Ectodermal cell (in vitro differentiated cells): ENCODE measurements around the gene CAMK4. TPM values are rescaled to one million over a fixed set of nuclear protein-coding genes. Genes with fewer than 3 reads are reported as not detected.
A peak's percentile ranks its signal among the peaks of the same experiment; 100 is the strongest.

ENCODE experiments used
- H3K27ac ChIP-seq: 2 replicates; pipeline ENCODE4 v1.7.0; 2013; ENCODE audit warnings: mild to moderate bottlenecking, low read depth, low read length; ENCODE audit not compliant: insufficient read depth, poor library complexity, severe bottlenecking
- H3K27me3 ChIP-seq: 2 replicates; pipeline ENCODE4 v1.7.0; 2013; ENCODE audit warnings: mild to moderate bottlenecking, low read length; ENCODE audit not compliant: insufficient read depth, control insufficient read depth, poor library complexity, severe bottlenecking
- H3K36me3 ChIP-seq: one replicate; pipeline ENCODE4 v1.7.0; 2013; ENCODE audit warnings: low read length; ENCODE audit not compliant: control insufficient read depth, insufficient read depth
- H3K4me1 ChIP-seq: one replicate; pipeline ENCODE4 v1.7.0; 2013; ENCODE audit warnings: low read length; ENCODE audit not compliant: control insufficient read depth, insufficient read depth
- H3K4me3 ChIP-seq: 2 replicates; pipeline ENCODE4 v1.7.0; 2013; ENCODE audit warnings: low read depth, low read length, control low read depth; ENCODE audit not compliant: insufficient read depth
- H3K9me3 ChIP-seq: 2 replicates; pipeline ENCODE4 v1.7.0; 2013; ENCODE audit warnings: mild to moderate bottlenecking, low read length, moderate library complexity; ENCODE audit not compliant: control insufficient read depth
- WGBS, 2 experiments: methylation state at CpG; one replicate each; pipeline ENCODE4 v1.1.7; 2013; ENCODE audit warnings: missing lambda C conversion rate in 2 of 2; 5-methylcytosine and 5-hydroxymethylcytosine counted together
- polyA plus RNA-seq, 4 experiments: library from polyadenylated mRNA; stranded (reverse); fragments of 50-300 nt; gene quantifications; one replicate each; pipeline ENCODE4 v1.2.3, GENCODE V29; 2013

Gene CAMK4
- polyA plus RNA-seq (2013, experiment 1 of 4) = 2.0 TPM
- 1.9 TPM for polyA plus RNA-seq (2013, experiment 2 of 4)
- 1.5 TPM for polyA plus RNA-seq (2013, experiment 3 of 4)
- 1.7 TPM for polyA plus RNA-seq (2013, experiment 4 of 4)

- Histone ChIP-seq H3K9me3 (no peaks in the 10 kb centered on the region), H3K27me3 (peaks cover 37% of the 10 kb centered on the region), H3K36me3 (no peaks in the 10 kb centered on the region), H3K27ac (no peak within 1 kb of the TSS), H3K4me1 (peaks cover 4% of the 10 kb centered on the region), H3K4me3 (peak within 1 kb of the TSS; percentile 73)
- WGBS, 2 experiments = 0% methylated on average over 89 of the region's 89 CpGs
Measured at GRCh38 chr5:111223787-111224560, at the start of gene CAMK4. CAMK4 (plus strand) TSS chr5:111224384; CDS start chr5:111224484, 100 bp downstream.

- no peaks in the 10 kb centered on the region for H3K36me3 ChIP-seq
- WGBS, 2 experiments = 96 to 100% methylated on average over 2 to 3 of the region's 3 CpGs
- no peaks in the 10 kb centered on the region for H3K27me3 ChIP-seq
- no peak overlapping the region for H3K4me3 ChIP-seq
- no peaks in the 10 kb centered on the region for H3K4me1 ChIP-seq
- no peaks in the 10 kb centered on the region for H3K9me3 ChIP-seq
- no peak overlapping the region for H3K27ac ChIP-seq
Measured at GRCh38 chr5:111183064-111183463, 41.1 kb upstream of the CAMK4 start.

DNA sequence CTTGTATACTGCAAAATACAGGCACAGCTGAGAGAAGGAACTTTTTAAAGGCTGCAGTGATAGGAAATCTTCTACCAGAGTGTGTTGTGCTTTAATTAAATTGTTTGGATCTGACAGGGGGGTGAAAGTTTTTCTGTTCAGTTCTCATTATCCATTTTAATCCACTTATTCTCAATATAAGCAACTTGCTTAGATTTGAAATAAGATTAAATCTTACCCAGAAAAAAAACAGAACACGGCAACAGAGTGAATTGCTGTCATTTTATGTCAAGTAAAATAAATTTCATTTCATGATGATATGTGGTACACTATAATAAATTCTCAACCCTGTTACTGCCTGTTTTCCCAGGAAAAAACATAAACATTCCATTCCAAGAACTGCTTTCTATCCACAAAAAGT, 37.1 kb upstream of the CAMK4 start:
- no CpG with 5 or more reads among the region's 1 CpG for WGBS, 2 experiments
- no peaks in the 10 kb centered on the region for H3K4me1 ChIP-seq
- H3K9me3 ChIP-seq = no peaks in the 10 kb centered on the region
- H3K4me3 ChIP-seq = no peak overlapping the region
- no peaks in the 10 kb centered on the region for H3K36me3 ChIP-seq
- no peak overlapping the region for H3K27ac ChIP-seq
- no peaks in the 10 kb centered on the region for H3K27me3 ChIP-seq

GRCh38 chr5:111194053-111194452, 30.1 kb upstream of the CAMK4 start:
- no peak overlapping the region for H3K27ac ChIP-seq
- no peak overlapping the region for H3K4me3 ChIP-seq
- no peaks in the 10 kb centered on the region for H3K9me3 ChIP-seq
- WGBS, 2 experiments = 86 to 100% methylated on average over 1 of the region's 1 CpG
- H3K27me3 ChIP-seq = no peaks in the 10 kb centered on the region
- H3K4me1 ChIP-seq = no peaks in the 10 kb centered on the region
- H3K36me3 ChIP-seq = no peaks in the 10 kb centered on the region

DNA sequence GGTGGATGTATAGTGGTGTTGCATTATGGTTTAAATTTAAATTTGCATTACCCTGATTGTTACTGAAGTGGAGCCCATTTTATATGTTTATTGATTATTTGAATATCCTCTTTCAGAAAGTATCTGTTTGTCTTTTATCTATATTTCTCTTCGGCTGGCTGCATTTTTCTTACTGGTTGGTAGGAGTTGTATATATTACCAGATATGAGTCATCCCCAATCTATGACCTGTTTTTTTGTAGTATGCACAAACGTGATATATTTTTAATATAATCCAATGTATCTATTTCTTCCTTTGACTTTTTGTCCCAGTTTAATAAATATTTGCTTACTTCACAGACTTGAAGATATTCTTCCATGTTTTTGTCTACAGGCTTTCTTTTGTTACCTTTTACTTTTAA, 29.3 kb upstream of the CAMK4 start:
- 100% methylated on average over 1 of the region's 2 CpGs; no CpG with 5 or more reads in 1 of the 2 experiments for WGBS, 2 experiments
- Histone ChIP-seq H3K27me3 (no peaks in the 10 kb centered on the region), H3K27ac (no peak overlapping the region), H3K4me1 (no peaks in the 10 kb centered on the region), H3K4me3 (no peak overlapping the region), H3K9me3 (no peaks in the 10 kb centered on the region), H3K36me3 (no peaks in the 10 kb centered on the region)

DNA sequence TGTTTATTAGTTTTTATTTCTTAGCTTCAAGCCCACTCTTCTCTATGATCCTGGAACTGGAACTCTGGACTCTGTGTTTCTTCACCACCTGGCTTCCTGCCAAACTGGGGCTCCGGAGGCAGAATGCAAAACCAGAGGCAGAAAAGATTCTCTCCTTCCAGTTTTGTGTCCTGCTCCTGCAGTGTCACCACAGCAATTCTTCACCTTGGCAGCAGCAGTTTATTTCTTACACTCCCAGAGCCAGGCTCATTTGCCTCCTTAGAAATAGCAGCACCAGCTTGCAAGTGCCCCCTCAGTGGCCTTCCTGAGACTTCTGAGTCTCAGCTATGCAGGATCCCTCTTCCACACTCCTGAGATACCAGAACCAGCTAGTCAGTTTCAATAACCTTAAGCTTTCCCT, 26.7 kb upstream of the CAMK4 start:
- no peak overlapping the region for H3K4me3 ChIP-seq
- WGBS, 2 experiments = 68 to 69% methylated on average over 1 of the region's 1 CpG
- no peaks in the 10 kb centered on the region for H3K36me3 ChIP-seq
- H3K27ac ChIP-seq = no peak overlapping the region
- H3K9me3 ChIP-seq = no peaks in the 10 kb centered on the region
- no peaks in the 10 kb centered on the region for H3K4me1 ChIP-seq
- H3K27me3 ChIP-seq = no peaks in the 10 kb centered on the region

DNA sequence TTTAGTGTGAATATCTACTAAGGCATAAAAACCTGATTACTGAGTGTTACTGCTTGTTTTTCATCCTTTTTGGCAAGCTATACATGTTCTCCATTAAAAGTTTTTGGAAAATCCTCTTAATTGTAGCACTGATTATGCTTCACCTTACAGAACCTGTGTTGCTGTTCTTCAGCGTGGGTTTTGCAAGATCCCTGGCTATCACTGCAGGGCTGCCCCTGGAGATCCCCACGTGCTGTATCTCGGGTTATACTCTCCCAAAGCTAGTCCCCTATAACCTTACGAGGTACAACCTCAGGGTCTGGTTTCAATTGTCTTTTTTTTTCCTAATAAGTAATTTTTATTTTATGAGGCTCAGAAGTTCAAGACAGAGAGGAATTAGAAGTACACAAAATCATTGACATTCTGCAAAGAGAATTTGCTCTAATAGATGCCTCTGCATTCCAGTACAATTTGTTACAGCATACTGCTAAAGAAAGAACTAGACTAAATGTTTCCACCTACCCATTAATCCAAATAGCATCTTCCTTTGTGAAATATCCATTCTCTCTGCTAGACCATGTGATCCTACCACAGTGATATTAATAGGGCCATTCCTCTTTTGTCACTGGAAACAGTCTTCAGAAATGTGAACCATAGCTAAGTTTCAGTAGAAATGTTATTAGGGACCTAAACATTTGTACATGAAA, 25.8 kb upstream of the CAMK4 start:
- no peaks in the 10 kb centered on the region for H3K9me3 ChIP-seq
- H3K4me1 ChIP-seq = no peaks in the 10 kb centered on the region
- 77 to 79% methylated on average over 4 of the region's 4 CpGs for WGBS, 2 experiments
- H3K27me3 ChIP-seq = no peaks in the 10 kb centered on the region
- no peak overlapping the region for H3K4me3 ChIP-seq
- no peak overlapping the region for H3K27ac ChIP-seq
- H3K36me3 ChIP-seq = no peaks in the 10 kb centered on the region

DNA sequence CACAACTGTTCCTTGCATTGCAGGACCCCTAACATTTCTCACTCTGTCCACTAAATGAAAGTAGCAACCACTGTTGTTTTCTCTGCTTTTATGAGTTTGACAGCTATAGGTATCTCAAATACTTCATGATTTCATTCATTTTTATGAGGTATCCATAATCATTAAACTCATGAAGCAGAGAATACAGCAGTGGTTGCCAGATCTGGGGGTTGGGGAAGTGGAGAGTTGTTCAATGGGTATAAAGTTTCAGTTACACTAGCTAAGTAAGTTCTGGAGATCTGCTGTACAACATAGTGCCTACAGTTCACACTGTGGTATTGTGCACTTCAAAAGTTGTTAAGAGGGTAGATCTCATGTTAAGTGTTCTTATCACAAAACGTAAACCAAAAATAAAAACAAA, 23.4 kb upstream of the CAMK4 start:
- H3K27me3 ChIP-seq = no peaks in the 10 kb centered on the region
- no peak overlapping the region for H3K4me3 ChIP-seq
- H3K36me3 ChIP-seq = no peaks in the 10 kb centered on the region
- H3K9me3 ChIP-seq = no peaks in the 10 kb centered on the region
- H3K27ac ChIP-seq = no peak overlapping the region
- H3K4me1 ChIP-seq = no peaks in the 10 kb centered on the region
- 80% methylated on average over 1 of the region's 1 CpG; no CpG with 5 or more reads in 1 of the 2 experiments for WGBS, 2 experiments

- Histone ChIP-seq H3K27ac (no peak overlapping the region), H3K27me3 (no peaks in the 10 kb centered on the region), H3K4me3 (no peak overlapping the region), H3K36me3 (no peaks in the 10 kb centered on the region), H3K9me3 (no peaks in the 10 kb centered on the region), H3K4me1 (no peaks in the 10 kb centered on the region)
- WGBS, 2 experiments = 83 to 96% methylated on average over 3 of the region's 3 CpGs
Measured at GRCh38 chr5:111201705-111202104, 22.5 kb upstream of the CAMK4 start.

DNA sequence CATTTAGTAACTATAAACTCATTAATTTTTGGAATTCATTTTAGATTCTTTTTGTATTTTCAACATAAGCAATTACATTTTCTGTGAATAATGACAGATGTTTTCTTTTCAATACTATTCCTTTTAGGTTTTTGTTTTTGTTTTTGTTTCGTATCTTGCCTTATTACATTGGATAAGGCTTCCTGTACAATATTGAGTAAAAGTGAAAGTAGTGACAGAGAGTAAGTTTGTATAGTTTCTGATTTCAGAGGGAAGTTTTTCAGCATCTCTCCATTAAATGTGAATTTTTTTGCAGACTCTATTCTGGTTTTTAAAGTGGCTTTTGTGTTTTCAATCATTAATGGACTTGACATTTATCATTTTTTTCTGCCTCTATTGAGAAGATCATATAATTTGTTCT, 12.8 kb upstream of the CAMK4 start:
- no peak overlapping the region for H3K4me3 ChIP-seq
- H3K4me1 ChIP-seq = no peaks in the 10 kb centered on the region
- no peaks in the 10 kb centered on the region for H3K9me3 ChIP-seq
- no peak overlapping the region for H3K27ac ChIP-seq
- H3K27me3 ChIP-seq = no peaks in the 10 kb centered on the region
- WGBS, 2 experiments = 90 to 100% methylated on average over 1 of the region's 1 CpG
- no peaks in the 10 kb centered on the region for H3K36me3 ChIP-seq
